Measurements from ENCODE around the gene ODR4. TPM values are rescaled to one million over a fixed set of nuclear protein-coding genes. Genes with fewer than 3 reads are reported as not detected.

Gene ODR4
- polyA plus RNA-seq (2013, experiment 1 of 2), result 12.9 TPM
- polyA plus RNA-seq (2013, experiment 2 of 2), result 13.9 TPM

DNA sequence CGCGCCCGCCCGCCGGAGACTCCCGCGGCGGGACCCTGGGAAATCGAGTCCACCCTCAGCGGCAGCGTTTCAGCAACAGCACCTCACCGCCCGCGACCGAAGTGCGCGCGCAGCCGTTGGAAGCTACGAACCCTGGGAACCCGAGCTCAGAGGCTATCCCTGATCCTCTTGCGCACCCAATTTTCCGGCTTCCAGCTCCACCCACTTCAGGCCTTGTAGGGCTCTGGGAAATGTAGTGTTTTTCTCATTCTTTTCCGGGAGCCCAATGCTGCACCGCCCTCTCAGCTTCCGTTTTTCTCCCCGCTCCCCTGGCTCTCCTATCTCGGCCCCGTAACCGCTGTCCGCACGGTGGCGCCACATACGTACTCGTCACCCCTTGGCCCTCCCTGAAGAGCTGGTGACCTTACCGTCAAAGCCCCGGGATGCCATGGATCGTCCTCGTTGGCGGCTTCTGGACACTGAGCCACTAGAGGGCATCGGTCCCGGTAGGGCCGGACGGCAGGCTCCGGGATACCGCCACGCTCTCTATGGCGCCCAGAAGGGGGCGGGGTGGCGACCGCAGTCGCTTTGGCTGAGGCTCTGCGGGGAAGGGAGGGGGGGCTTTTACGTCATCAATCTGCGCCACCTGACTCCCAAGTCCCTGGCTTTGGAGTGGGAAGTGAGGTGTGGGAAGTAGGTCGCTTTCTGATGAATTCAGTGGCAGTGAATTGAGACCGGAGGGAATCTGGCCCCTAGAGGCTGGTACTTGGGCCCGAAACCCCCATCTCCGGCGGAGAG, at the start of gene ODR4, which contains the start of gene TPR:
TSS of gene ODR4 (plus strand) at position 687 of the 777 bp plus-strand sequence. CDS start 3,948 bp downstream, outside the sequence.
TSS of gene TPR (minus strand) at position 102 of the 777 bp plus-strand sequence. CDS start 225 bp downstream, outside the sequence.
- Histone ChIP-seq H2BK12ac (ENCODE audit: low read length) (no peak within 1 kb of the TSS), H3K4me2 (ENCODE audit: insufficient read depth, low read length, poor library complexity, severe bottlenecking) (peak within 1 kb of the TSS; percentile 58), H3K4ac (ENCODE audit: low read length) (no peak within 1 kb of the TSS), H3K4me1 (ENCODE audit: control insufficient read depth in 2 of 2, insufficient read depth in 1 of 2, low read depth in 1 of 2, low read length in 2 of 2) (peaks cover 1 to 7% of the 10 kb centered on the region in 2 donors), H2AK5ac (ENCODE audit: low read depth, low read length) (no peak within 1 kb of the TSS), H3K9me3 (replicated peaks in 1 of 2; ENCODE audit: control insufficient read depth in 2 of 2, insufficient read depth in 1 of 2, low read depth in 1 of 2, low read length in 2 of 2) (no peaks in the 10 kb centered on the region), H3K18ac (ENCODE audit: low read length) (peak within 1 kb of the TSS; percentile 98), H3K27ac (replicated peaks; ENCODE audit: low read length) (peak within 1 kb of the TSS; percentile 97), H2BK120ac (ENCODE audit: low read depth, low read length) (no peak within 1 kb of the TSS), H3K4me3 (ENCODE audit: low read length in 2 of 2) (peak within 1 kb of the TSS; percentile 69 to 94), H3K14ac (ENCODE audit: low read length) (no peak within 1 kb of the TSS), H2BK15ac (ENCODE audit: low read length) (no peak within 1 kb of the TSS), H4K8ac (ENCODE audit: low read depth, low read length) (no peak within 1 kb of the TSS), H3K36me3 (replicated peaks in 1 of 2; ENCODE audit: control insufficient read depth in 2 of 2, insufficient read depth in 2 of 2, low read length in 2 of 2) (peaks cover 2 to 56% of the 10 kb centered on the region in 2 donors), H3K9ac (ENCODE audit: low read depth, low read length, poor library complexity) (peak within 1 kb of the TSS; percentile 90), H3K27me3 (ENCODE audit: control insufficient read depth in 3 of 3, insufficient read depth in 3 of 3, low read depth in 1 of 3, low read length in 3 of 3) (no peaks in the 10 kb centered on the region), H3K79me1 (ENCODE audit: low read depth, low read length) (peaks cover 2% of the 10 kb centered on the region), H3K23ac (ENCODE audit: low read depth, low read length, poor library complexity) (peak within 1 kb of the TSS; percentile 62), H2BK5ac (ENCODE audit: low read length) (peak within 1 kb of the TSS; percentile 97), H4K91ac (ENCODE audit: low read depth, low read length, poor library complexity) (no peak within 1 kb of the TSS), H2AFZ (ENCODE audit: low read length) (peak within 1 kb of the TSS; percentile 87)
- peak; percentile 99 for DNase-seq (ENCODE audit: low spot score)
- WGBS, 2 donors (ENCODE audit: extremely low coverage in 2 of 2, insufficient read length in 2 of 2, insufficient replicate concordance in 1 of 2), result no CpG with 5 or more reads among the region's 60 CpGs

DNA sequence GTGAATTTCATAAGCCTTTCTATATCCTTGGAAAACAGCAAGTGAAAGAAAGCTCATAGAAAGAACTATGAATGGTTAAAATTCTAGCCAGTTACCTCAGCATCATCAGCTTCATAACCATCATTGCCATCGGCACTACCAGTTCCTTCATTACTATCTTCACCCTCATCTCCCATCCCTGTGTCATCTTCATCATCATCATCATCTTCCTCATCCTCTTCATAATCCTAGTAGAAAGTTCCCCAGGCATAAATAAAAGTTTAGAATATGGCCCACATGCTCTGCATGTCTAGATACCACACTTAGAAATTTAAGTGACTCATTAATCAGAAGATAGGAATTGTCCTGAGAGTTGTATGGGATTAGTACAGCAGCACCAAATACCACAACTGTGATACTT, 49.6 kb upstream of the ODR4 start:
- H3K18ac ChIP-seq (ENCODE audit: low read length), result no peak overlapping the region
- H3K27me3 ChIP-seq (ENCODE audit: control insufficient read depth in 3 of 3, insufficient read depth in 3 of 3, low read depth in 1 of 3, low read length in 3 of 3), result no peaks in the 10 kb centered on the region
- no peaks in the 10 kb centered on the region for H3K4me1 ChIP-seq (ENCODE audit: control insufficient read depth in 2 of 2, insufficient read depth in 1 of 2, low read depth in 1 of 2, low read length in 2 of 2)
- no peak overlapping the region for H2BK5ac ChIP-seq (ENCODE audit: low read length)
- H3K9ac ChIP-seq (ENCODE audit: low read depth, low read length, poor library complexity), result no peak overlapping the region
- no peak overlapping the region for H3K14ac ChIP-seq (ENCODE audit: low read length)
- H3K4me3 ChIP-seq (ENCODE audit: low read length in 2 of 2), result no peak overlapping the region
- no peak overlapping the region for H3K4me2 ChIP-seq (ENCODE audit: insufficient read depth, low read length, poor library complexity, severe bottlenecking)
- H3K27ac ChIP-seq (replicated peaks; ENCODE audit: low read length), result no peak overlapping the region
- no peak overlapping the region for H4K8ac ChIP-seq (ENCODE audit: low read depth, low read length)
- no peak overlapping the region for H2AFZ ChIP-seq (ENCODE audit: low read length)
- no peak overlapping the region for H3K23ac ChIP-seq (ENCODE audit: low read depth, low read length, poor library complexity)
- DNase-seq (ENCODE audit: low spot score), result no peak
- H2BK15ac ChIP-seq (ENCODE audit: low read length), result no peak overlapping the region
- H2BK12ac ChIP-seq (ENCODE audit: low read length), result no peak overlapping the region
- H2BK120ac ChIP-seq (ENCODE audit: low read depth, low read length), result no peak overlapping the region
- no peaks in the 10 kb centered on the region for H3K9me3 ChIP-seq (replicated peaks in 1 of 2; ENCODE audit: control insufficient read depth in 2 of 2, insufficient read depth in 1 of 2, low read depth in 1 of 2, low read length in 2 of 2)
- H2AK5ac ChIP-seq (ENCODE audit: low read depth, low read length), result no peak overlapping the region
- H4K91ac ChIP-seq (ENCODE audit: low read depth, low read length, poor library complexity), result no peak overlapping the region
- peaks cover 10 to 97% of the 10 kb centered on the region in 2 donors for H3K36me3 ChIP-seq (replicated peaks in 1 of 2; ENCODE audit: control insufficient read depth in 2 of 2, insufficient read depth in 2 of 2, low read length in 2 of 2)
- no peaks in the 10 kb centered on the region for H3K79me1 ChIP-seq (ENCODE audit: low read depth, low read length)
- H3K4ac ChIP-seq (ENCODE audit: low read length), result no peak overlapping the region
- WGBS, 2 donors (ENCODE audit: extremely low coverage in 2 of 2, insufficient read length in 2 of 2, insufficient replicate concordance in 1 of 2), result no CpG with 5 or more reads among the region's 1 CpG

- DNase-seq (ENCODE audit: low spot score), result no peak
- Histone ChIP-seq H3K23ac (ENCODE audit: low read depth, low read length, poor library complexity) (no peak overlapping the region), H3K9me3 (replicated peaks in 1 of 2; ENCODE audit: control insufficient read depth in 2 of 2, insufficient read depth in 1 of 2, low read depth in 1 of 2, low read length in 2 of 2) (no peaks in the 10 kb centered on the region), H2BK120ac (ENCODE audit: low read depth, low read length) (no peak overlapping the region), H3K36me3 (replicated peaks in 1 of 2; ENCODE audit: control insufficient read depth in 2 of 2, insufficient read depth in 2 of 2, low read length in 2 of 2) (peaks cover 11 to 97% of the 10 kb centered on the region in 2 donors), H3K4me2 (ENCODE audit: insufficient read depth, low read length, poor library complexity, severe bottlenecking) (no peak overlapping the region), H2AFZ (ENCODE audit: low read length) (no peak overlapping the region), H3K4me3 (ENCODE audit: low read length in 2 of 2) (no peak overlapping the region), H3K27me3 (ENCODE audit: control insufficient read depth in 3 of 3, insufficient read depth in 3 of 3, low read depth in 1 of 3, low read length in 3 of 3) (no peaks in the 10 kb centered on the region), H2BK5ac (ENCODE audit: low read length) (no peak overlapping the region), H3K4me1 (ENCODE audit: control insufficient read depth in 2 of 2, insufficient read depth in 1 of 2, low read depth in 1 of 2, low read length in 2 of 2) (no peaks in the 10 kb centered on the region), H3K27ac (replicated peaks; ENCODE audit: low read length) (no peak overlapping the region), H3K79me1 (ENCODE audit: low read depth, low read length) (no peaks in the 10 kb centered on the region), H3K9ac (ENCODE audit: low read depth, low read length, poor library complexity) (no peak overlapping the region), H2AK5ac (ENCODE audit: low read depth, low read length) (no peak overlapping the region), H3K4ac (ENCODE audit: low read length) (no peak overlapping the region), H3K14ac (ENCODE audit: low read length) (no peak overlapping the region), H4K91ac (ENCODE audit: low read depth, low read length, poor library complexity) (no peak overlapping the region), H2BK15ac (ENCODE audit: low read length) (no peak overlapping the region), H2BK12ac (ENCODE audit: low read length) (no peak overlapping the region), H4K8ac (ENCODE audit: low read depth, low read length) (no peak overlapping the region), H3K18ac (ENCODE audit: low read length) (no peak overlapping the region)
- WGBS, 2 donors (ENCODE audit: extremely low coverage in 2 of 2, insufficient read length in 2 of 2, insufficient replicate concordance in 1 of 2), result no CpG with 5 or more reads among the region's 1 CpG
These were observed 48.3 kb upstream of the ODR4 start for GRCh38 chr1:186327331-186327730.

- no peak overlapping the region for H3K4me2 ChIP-seq (ENCODE audit: insufficient read depth, low read length, poor library complexity, severe bottlenecking)
- H3K36me3 ChIP-seq (replicated peaks in 1 of 2; ENCODE audit: control insufficient read depth in 2 of 2, insufficient read depth in 2 of 2, low read length in 2 of 2), result peaks cover 16 to 97% of the 10 kb centered on the region in 2 donors
- H4K8ac ChIP-seq (ENCODE audit: low read depth, low read length), result no peak overlapping the region
- no peak overlapping the region for H2BK5ac ChIP-seq (ENCODE audit: low read length)
- H3K4me1 ChIP-seq (ENCODE audit: control insufficient read depth in 2 of 2, insufficient read depth in 1 of 2, low read depth in 1 of 2, low read length in 2 of 2), result no peaks in the 10 kb centered on the region
- no peak overlapping the region for H2BK120ac ChIP-seq (ENCODE audit: low read depth, low read length)
- H2AK5ac ChIP-seq (ENCODE audit: low read depth, low read length), result no peak overlapping the region
- no peaks in the 10 kb centered on the region for H3K9me3 ChIP-seq (replicated peaks in 1 of 2; ENCODE audit: control insufficient read depth in 2 of 2, insufficient read depth in 1 of 2, low read depth in 1 of 2, low read length in 2 of 2)
- H2BK12ac ChIP-seq (ENCODE audit: low read length), result no peak overlapping the region
- H3K4me3 ChIP-seq (ENCODE audit: low read length in 2 of 2), result no peak overlapping the region
- no peak overlapping the region for H2AFZ ChIP-seq (ENCODE audit: low read length)
- H3K4ac ChIP-seq (ENCODE audit: low read length), result no peak overlapping the region
- no peak overlapping the region for H3K18ac ChIP-seq (ENCODE audit: low read length)
- H3K23ac ChIP-seq (ENCODE audit: low read depth, low read length, poor library complexity), result no peak overlapping the region
- WGBS, 2 donors (ENCODE audit: extremely low coverage in 2 of 2, insufficient read length in 2 of 2, insufficient replicate concordance in 1 of 2), result no CpG with 5 or more reads among the region's 1 CpG
- no peaks in the 10 kb centered on the region for H3K79me1 ChIP-seq (ENCODE audit: low read depth, low read length)
- no peak overlapping the region for H3K27ac ChIP-seq (replicated peaks; ENCODE audit: low read length)
- H2BK15ac ChIP-seq (ENCODE audit: low read length), result no peak overlapping the region
- H3K27me3 ChIP-seq (ENCODE audit: control insufficient read depth in 3 of 3, insufficient read depth in 3 of 3, low read depth in 1 of 3, low read length in 3 of 3), result no peaks in the 10 kb centered on the region
- no peak for DNase-seq (ENCODE audit: low spot score)
- no peak overlapping the region for H3K14ac ChIP-seq (ENCODE audit: low read length)
- no peak overlapping the region for H4K91ac ChIP-seq (ENCODE audit: low read depth, low read length, poor library complexity)
- H3K9ac ChIP-seq (ENCODE audit: low read depth, low read length, poor library complexity), result no peak overlapping the region
These were observed 44.9 kb upstream of the ODR4 start for GRCh38 chr1:186330758-186331157.
